HUDEP-2 (cell line): ENCODE measurements around the gene SNX7.

ENCODE experiments used
- DNase-seq, 76 experiments: peaks; one replicate each; lab custom pipeline; 2025; ENCODE audit not compliant: unreplicated experiment in 76 of 76; lab: John Stamatoyannopoulos, UW

The SNX7 gene

GRCh38 chr1:98693385-98693784 lies 31.9 kb downstream of the SNX7 start:
- DNase-seq: no peak

GRCh38 chr1:98696077-98696476 lies 34.6 kb downstream of the SNX7 start:
- DNase-seq: no peak

DNA sequence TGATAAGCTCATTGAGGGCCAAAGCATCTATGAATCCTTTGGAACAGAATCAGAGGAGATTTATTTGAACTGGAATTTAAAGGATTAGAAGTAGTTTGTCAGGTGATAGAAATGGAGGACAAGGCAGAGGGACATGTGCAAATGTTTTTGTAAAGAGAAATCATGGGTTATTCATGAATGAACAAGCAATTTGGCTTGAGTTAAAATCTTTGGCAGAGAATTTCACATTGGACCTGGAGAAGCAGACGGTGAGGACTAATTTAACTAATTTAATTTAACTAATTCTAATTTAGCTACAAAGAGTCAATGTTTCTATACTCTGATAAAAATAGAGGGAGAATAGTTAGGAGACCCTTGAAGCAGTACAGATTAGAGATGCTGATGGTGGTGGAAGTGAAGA lies 36.3 kb downstream of the SNX7 start:
- DNase-seq: no peak

- DNase-seq: no peak
Observed at GRCh38 chr1:98698625-98699024, 37.1 kb downstream of the SNX7 start.

GRCh38 chr1:98700228-98700627 lies 38.7 kb downstream of the SNX7 start:
- DNase-seq: no peak

DNA sequence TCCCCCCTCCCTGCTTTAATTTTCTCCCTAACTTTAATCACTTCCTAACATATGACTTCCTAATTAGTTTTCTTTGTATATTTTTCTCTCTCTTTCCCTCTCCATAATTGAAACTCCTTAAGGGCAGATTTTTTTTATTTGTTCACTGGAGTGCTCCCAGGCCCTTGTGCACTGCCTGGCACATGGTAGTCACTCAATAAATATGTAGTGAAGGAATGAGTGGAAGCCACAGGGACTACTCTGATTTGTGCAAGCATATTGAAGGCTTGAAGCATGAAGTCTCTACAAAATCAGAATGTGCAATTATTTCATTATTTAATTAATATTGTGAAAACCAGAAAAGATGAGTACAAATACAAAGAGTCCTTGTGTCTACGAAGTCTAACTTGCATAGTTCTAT lies 41.5 kb downstream of the SNX7 start:
- no peak for DNase-seq

DNA sequence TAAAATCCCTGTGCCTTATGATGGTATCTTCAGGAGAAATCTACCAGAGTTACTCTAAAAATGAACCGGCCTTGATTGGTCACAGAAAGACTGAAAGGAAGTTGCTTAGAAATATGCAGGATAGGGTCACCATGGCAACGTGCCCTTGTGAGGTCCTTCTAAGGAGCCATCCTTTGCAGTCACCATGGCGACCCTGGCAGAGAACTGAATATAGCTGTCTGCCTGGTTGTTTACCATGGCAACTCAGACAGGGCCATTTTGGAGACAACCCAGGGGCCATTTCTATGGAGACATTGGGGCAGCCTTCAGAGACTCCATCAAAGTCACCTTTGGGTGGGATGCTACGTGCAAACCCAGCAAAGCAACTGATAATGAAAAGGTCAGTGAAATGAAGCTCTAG lies 43.0 kb downstream of the SNX7 start:
- DNase-seq: no peak

GRCh38 chr1:98704971-98705370 lies 43.5 kb downstream of the SNX7 start:
- DNase-seq: no peak

GRCh38 chr1:98705591-98705990 lies 44.1 kb downstream of the SNX7 start:
- no peak for DNase-seq

GRCh38 chr1:98706173-98706843 lies 44.8 kb downstream of the SNX7 start:
- DNase-seq: no peak

DNA sequence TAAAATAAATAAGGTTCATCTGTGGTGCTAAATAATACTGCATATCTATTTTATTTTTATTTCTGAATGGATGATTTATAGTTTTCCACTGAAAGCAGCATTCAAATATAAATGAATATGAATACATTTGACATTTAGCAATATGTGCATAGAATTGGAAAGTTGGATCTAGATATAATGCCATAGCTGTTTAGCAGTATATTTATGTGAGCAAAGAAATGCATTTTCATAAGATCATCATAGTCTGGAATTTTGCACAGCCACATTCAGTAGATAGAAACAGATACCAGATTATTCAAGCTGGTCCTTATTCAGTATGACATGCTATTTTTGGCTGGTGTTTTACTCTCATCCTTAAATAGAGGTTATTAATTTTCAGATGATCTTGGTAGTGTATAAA lies 46.0 kb downstream of the SNX7 start:
- DNase-seq: no peak

- no peak for DNase-seq
Observed at GRCh38 chr1:98709906-98710305, 48.4 kb downstream of the SNX7 start.

DNA sequence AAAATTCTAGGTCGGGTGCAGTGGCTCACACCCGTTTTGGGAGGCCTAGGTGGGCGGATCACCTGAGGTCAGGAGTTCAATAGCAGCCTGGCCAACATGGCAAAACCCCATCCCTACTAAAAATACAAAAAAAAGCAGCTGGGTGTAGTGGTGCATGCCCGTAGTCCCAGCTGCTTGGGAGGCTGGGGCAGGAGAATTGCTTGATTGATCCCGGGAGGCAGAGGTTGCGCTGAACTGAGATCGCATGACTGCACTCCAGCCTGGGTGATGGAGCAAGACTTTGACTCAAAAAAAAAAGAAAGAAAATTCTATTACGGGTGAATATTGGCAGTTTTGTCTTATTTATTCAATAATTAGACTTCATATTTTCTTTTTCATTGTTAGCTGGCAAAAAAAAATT lies 62.1 kb downstream of the SNX7 start:
- no peak for DNase-seq

GRCh38 chr1:98732985-98733781 lies 71.7 kb downstream of the SNX7 start:
- no peak for DNase-seq

GRCh38 chr1:98733782-98734112 lies 72.2 kb downstream of the SNX7 start:
- no peak for DNase-seq

- DNase-seq: no peak
Observed at GRCh38 chr1:98735756-98736155, 74.2 kb downstream of the SNX7 start.

DNA sequence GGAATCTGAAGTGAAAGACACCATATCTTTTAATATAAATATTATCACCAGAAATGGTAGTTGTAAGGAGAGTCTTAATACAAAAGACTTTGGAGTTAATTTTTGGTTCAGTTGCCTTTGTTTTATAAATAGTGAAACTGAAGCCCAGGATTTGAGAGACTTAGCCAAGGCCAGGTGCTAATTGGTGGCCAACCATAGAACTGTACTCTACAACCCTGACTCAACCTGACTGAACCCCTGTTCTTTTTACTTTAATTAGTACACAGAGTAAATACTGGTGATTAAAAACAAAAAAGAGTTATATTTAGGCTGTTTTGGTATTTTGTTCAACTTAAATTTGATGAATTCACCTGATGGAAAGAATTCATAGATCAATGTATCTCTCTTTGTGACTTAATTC lies 76.3 kb downstream of the SNX7 start:
- DNase-seq: no peak

GRCh38 chr1:98739762-98740161 lies 78.2 kb downstream of the SNX7 start:
- no peak for DNase-seq

- no peak for DNase-seq
Observed at GRCh38 chr1:98741164-98741563, 79.6 kb downstream of the SNX7 start.

DNA sequence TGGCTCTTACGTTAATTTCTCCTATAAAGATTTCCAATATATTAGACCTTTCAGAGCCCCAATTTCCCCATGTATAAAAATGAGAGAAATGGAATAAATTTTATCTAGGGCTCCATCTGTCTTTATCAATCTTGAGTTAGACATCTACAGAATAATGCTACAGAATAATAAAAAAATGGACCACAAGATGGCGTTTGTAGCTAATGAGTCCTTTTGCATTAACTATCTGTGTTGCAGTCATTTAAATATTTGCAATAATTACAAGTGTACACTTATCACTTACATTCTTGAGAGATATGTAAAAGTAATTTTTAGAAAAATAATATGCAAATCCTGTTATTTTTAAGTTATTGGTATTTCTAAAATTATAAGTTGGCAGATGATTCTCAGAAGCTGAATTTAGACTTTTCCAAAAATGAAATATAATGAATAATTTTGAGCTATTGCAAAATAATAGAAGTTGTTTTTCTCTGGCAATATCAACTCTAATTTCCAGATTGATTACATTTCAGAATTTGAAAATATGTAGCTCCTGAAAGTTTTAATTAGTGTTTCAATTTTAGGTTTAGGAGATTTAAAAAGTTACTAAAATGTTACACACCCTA lies 87.7 kb downstream of the SNX7 start:
- DNase-seq: peak in 1 of 76 experiments; percentile 2

DNA sequence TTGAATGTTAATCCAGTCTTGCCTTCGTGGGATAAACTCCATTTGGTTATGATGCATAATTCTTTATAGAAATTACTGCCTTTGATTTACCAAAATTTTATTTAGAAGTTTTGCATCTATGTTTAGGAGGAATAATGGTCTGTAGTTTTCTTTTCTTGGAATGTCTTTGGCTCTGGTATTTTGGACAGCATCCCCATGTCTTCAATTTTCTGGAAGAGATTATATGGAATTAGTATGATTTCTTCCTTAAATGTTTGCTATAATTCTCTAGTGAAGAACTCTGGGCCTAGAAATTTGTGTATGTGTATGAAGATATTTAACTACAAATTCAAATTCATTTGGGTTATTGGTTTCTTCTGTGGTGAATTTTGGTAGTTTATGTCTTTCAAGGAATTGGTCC lies 92.7 kb downstream of the SNX7 start:
- no peak for DNase-seq

DNA sequence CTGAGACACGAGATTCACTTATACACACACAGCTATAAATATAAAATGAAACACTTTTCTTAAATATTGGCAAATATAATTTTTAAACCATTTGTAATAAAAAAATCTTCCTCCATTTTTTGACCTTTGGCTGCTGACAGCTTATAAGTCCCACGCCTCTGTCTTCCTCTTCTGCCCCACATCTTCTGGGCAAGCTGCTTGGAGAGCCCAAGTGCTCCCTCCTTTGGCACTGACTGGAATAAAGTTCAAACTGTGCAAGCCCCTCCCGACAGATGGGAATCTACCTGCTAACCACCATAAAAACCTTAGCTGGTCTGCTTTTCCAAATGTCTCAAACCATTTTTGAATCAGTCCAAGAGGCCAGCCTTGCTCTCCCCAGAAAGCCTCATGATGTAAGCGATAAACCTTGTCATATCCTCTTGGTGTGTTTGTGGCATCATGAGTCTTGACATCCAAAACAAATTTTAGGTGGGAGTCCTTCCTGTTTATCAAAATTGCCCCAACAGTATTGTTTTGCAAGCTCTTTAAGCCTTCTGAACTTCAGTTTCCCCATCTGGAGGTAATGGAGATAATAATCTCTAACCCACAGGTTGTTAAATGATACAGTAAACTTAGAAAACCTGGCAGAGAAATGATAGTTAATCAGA lies 99.8 kb downstream of the SNX7 start:
- DNase-seq: peak in 1 of 76 experiments; percentile 1
